Myocyte (in vitro differentiated cells): Measurements from ENCODE around the gene GSAP. TPM values are rescaled to one million over a fixed set of nuclear protein-coding genes. Genes with fewer than 3 reads are reported as not detected.
A peak's percentile ranks its signal among the peaks of the same experiment; 100 is the strongest.

Experiments used
- DNase-seq: peaks from one replicate; pipeline ENCODE4 v3.0.0-alpha.2; 2012; ENCODE audit warnings: low read depth
- total RNA-seq: library from RNA; depleted of rRNA; stranded (reverse); fragments of >200 nt; gene quantifications from 2 replicates; pipeline ENCODE4 v1.2.3, GENCODE V29; 2014

Gene GSAP
- total RNA-seq, 1 donor from 2014 or later, result 12.2 TPM

DNA sequence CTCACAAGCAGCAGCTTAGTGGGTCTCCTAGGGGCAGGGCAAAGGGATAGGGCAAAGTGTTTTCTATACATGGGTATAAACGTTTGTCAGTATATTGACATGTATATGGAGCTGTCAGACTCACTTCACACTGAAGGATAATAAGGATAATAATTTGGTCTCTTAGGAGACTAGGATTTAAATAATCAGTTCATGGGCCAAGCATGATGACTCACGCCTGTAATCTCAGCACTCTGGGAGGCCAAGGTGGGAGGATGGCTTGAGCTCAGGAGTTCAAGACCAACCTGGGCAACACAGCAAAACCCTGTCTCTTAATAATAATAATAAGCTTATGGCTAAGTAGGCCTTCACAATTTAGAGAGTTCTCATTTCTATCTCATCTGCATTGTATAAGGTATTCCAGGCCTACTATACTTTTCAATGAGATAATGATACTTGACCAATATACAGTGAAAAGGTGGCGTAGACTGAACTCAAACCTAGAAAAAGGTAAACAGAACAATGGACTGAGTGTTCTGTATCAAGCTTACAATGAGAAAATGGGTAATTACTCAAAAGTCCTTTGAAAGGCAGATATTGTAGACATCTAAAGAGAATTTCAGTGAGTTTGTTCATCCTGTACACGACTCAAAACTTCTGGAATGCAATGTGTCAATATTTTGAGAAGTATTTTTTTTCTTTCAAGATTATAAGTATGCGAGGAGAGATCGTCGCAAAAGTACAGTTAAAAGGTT, 7.0 kb downstream of the GSAP start:
- DNase-seq, result peak; percentile 37

DNA sequence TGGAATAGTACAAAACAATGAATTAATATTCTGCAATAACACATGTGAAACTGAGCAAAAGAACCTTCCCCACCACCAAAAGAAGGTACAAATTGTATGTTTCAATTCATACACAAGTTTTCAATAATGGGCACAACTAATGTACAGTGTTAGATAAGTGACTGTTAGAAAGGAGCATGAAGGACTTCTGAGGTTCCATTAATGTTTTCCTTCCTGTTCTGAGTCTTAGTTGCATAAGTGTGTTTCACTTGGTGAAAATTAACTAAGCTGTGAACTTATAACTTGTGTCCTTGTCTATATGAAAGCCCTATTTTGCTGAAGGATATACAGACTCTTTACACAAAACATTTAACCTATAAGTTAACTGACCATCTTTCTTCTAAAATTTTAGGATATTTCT, 8.2 kb downstream of the GSAP start:
- no peak for DNase-seq

DNA sequence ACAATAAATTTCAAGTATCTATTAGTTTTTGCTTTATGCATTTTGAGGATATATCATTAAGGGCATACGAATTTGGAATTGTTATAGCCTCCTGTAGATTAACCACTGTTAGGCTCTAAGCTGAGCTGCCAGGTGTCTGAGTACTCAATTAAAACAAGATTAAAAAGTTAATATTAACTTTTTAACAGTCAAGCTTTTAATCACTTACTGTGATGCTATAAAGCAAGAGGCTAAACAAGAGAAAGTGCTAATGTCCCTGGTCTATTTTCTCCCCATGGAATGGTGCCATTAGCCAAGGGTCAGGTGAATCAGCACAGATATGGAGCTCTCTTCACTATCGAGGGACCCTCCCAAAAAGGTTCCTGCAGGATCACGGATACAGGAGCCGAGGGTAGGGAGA, 9.7 kb downstream of the GSAP start:
- DNase-seq, result no peak

DNA sequence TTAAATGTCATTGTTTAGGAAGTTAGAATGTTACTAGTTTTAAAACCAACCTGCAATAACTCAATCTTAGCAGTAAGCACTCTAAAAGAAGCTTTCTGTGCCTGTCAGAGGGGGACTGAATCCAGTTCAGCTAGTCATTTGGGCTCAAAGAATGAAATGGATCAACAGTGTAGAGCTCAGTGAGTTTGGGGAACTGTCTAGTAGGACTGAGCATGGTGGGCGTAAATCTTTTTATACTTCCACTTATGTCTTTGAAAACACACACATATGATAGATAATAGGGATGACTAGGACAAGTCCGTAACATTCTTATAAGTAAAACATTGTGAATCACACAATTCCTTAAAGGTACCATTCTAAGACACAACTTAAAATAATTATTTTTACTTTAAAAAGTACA, 11.5 kb downstream of the GSAP start:
- DNase-seq, result no peak

DNA sequence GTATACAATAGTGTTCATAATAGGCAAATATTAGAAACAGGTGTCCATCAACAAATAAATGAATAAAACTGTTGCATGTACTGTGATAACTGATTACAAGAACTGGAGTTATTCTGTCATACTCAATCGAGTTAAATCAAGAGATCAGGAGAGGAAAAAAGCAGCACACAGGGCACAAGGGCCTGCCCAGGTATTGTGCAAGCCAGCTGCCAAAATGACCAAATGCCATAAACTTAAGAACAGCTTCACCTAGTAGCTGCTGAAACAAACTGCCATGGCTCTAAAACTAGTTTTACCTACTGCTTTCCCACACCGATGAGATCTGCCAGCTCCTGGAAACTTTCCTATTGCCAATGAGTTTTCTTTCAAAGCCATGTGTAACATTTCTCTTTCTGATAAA, 12.2 kb downstream of the GSAP start:
- no peak for DNase-seq

DNA sequence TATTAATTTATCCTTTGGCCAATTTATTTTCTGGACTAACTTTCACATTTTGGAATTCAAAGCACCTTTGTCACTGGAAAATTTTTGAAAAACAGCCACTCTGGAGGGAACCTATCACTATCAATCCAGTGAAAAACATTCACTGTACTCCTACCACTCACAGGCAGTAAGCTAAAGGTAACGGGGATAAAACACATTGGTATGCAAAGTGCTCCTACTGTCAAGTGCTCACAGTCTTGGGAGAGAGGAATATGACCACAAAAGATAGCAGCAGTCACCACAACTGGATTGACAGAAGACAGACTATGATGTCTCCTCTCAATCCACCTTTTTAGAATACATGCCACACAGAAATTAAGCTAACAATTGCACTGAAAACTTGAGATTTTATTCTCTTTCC, 13.3 kb downstream of the GSAP start:
- DNase-seq, result no peak

DNA sequence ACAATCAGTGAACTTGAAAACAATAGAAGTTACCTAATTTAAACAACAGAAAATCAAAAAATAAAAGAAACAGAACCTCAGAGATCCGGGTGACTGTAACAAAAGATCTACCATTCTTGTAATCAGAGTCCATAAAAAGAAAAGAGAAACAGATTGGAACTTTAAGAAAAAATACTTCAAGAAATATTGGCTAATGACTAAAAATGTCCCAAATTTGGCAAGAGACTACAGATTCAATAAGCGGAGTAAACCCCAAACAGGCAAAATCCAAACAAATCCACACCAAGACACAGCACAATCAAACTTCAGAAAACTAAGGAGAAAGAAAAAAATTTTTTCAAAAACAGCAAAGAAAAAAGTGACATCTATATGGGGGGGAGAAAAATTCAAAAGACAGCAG, 15.1 kb downstream of the GSAP start:
- no peak for DNase-seq

DNA sequence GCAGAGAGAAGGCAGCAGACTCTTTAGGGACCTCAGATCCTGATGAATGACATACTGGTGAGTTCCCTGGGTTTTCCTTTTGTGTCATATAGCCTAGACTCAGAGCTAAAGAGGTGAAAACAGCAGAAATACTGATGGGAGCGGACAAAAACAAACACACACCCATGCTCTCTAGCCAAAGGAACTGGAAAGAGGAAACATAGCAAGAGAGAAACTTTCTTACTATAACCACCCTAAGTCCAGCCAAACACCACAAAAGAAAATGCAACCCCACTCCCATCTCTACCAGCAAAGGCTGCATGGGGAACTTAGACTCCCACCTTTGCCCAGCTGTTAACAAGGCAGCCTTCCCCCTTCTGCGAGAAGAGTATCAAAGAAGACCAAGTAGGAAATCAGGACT, 16.3 kb downstream of the GSAP start:
- no peak for DNase-seq

DNA sequence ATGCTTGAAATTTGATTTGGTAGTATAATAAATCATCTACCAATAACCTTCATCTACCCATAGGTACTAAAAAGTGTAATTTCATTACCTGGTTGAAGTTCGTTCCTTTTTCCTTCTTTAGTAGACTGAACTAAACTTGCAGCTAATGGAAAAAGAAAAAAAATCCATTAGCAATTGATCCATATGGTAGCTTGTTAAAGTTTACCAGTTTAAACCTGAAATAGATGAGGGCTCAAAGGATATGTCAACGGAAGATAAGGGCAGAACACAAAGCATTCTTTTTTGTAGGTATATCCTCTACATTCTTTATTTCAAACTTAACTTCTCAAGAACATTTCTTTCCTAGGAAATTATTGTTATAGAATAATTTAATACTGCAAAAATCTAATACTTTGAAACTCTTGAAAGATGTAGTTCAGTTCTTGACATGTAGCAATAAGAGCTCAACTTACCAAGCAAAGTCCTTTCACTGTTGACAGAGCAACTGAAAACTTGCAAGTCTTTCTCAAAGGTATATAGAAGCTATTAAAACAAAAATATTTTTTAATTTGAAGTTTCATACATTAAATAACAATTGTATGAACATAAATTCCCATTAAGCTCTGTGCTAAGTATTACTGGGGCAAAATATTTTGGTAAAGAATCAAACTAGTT, 19.1 kb downstream of the GSAP start:
- no peak for DNase-seq

DNA sequence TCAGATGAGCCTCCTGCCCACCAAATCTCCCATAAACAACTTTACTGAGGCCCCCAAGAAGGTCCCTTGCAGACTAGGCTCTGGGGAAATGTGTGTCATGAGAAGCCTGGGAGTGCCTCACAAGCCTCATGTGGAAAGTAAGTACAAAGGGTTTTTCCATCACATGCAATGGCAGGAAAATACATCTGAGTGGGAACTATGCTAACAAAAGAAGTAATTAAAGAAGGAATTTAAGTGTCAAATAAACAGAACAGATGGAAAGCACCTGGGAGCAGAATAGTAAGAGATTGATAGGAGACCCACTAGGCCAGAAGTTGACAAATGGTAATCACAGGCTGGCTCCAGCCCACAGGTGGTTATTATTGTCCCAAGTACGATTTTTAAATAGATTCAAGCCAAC, 20.5 kb downstream of the GSAP start:
- DNase-seq, result no peak

DNA sequence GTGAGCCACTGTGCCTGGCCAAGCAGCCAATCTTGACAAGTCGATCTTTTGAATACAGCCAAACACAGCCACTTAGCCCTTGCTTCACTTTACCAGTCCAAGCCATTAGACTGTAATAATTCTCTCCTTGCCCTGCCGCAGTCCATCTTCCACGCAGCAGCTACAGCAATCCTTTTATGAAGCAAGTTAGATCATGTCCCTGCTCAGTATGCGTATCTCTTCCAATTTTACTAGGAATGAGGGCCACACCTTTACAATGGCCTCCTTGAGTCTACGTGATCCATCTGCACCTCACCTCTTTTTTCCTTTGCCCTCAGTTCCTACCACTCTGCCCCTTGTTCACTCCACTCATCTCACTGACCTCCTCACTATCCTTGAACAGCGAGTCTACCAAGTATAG, 22.2 kb downstream of the GSAP start:
- DNase-seq, result no peak

DNA sequence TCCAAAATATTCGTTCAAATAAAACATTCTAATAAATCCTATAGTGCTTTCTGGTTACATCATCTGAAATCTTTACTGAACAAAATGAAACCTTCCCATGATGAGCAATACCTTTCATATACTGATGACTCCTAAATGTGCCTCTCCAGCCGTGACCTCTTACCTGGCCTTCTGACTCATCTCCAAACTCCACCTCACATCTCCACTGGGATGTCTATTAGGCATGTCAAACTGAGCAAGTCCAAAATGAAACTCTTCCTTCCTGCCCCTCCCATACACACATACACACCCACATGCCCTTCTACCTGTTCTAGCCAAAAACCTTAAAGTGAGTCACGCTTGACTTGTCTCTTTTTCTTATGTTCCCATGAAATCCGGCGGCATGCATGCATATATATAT, 22.9 kb downstream of the GSAP start:
- DNase-seq, result no peak

DNA sequence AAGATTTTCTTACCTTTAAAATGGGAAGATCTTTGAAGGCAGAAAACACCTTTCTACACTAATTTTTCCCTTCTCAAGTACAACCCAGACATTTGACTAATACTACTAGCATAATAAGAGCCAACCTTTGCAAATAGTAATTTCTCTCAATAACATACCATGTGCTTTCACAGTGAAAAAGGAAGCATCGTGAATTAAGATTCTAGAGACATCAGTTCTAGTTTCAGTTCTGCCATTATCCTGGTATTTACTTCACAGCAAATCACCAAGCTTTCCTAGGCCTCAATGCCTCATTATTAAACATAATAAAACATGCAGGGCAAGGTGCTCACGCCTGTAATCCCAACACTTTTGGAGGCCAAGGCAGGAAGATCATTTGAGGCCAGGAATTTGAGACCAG, 24.9 kb downstream of the GSAP start:
- no peak for DNase-seq

DNA sequence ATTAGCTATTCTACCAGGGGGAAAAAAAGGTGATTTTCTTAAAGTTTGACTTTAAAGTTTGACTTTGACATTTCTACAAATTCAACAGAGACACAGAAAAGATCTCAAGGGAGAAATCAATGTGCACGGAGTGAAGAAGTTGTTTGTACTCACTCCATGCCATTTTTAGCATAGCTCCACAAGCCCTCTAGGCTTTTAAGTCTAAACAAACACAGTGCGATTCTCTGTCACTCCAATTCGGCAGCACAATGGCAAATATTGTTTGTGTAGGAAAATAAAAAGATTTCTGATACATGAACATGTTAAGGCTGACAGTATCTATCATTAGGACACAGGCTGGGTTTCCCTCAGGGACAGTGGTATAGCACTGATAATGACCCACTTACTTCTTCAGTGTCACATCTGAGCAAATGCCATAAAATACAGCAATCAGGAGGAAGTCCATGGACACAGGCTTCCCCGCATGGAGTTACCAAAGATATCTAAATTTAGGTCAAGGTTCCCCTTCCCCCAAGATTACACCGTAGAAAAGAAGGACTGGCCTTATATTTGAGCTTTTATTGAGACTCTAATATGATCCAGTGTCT, 28.0 kb downstream of the GSAP start:
- DNase-seq, result no peak

DNA sequence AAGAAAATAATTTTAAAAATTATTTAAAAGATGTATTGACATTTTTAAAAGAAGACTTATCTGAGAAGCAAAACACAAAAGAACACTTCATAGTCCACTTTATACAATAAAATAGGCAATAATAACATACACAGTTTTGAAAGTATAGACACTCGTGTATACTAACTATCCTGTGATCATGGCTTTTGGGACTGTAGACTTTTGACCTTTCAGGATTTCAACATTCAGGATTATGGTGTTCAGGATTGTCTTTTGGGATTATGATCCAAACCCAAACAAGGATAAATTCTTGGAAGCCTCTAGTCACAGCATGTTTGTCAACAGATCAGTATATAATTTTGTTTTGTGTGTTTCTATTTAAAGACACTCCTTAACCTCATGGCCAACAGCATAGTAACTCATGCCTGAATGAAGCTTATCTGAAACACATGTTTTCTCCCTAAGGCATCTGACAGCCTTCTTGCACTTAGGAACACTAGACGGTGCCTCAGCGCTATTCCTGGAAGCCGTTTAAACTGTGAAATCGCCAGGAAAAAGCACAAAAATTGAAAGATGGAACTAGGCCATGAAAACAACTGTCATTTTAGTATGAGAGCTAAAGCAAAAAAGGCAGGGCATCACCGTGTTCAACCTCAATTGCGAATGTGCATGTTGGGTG, 29.9 kb downstream of the GSAP start:
- no peak for DNase-seq

DNA sequence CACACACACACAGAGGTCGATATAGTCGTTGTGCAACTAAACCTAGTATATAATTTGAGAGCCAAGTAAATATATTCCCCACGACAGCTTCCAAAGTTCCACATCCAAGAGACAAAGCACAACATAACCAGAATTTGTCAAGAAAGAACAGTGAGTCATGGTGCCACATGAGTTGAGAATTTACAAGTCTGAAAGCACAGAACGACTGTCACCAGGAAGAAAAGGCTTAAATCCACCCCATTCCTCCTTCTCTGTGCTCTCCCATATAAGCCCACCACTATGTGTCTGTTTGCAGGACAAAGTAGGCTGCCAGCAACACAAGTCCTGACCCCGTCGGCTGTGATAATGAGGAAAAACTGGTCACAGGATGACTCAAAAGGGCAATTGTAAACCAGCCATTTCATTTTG, 32.8 kb downstream of the GSAP start:
- peak; percentile 42 for DNase-seq

DNA sequence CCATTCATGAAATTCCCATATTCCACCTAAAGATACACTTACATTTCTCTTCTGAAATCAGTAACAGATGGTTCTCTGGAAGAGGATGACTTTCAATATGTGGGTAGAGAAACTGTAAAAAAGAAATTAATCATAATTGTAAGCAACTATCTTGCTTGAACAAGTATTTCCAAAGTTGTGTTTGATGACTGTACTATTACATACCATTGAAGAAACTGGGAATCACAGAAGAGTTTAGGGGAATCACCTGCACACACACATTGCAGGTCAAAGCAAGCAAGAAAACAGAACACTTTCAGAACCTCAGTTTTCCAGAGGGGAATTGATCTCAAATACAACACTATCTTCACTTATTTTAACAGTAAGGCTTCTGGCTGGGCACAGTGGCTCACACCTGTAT, 33.6 kb downstream of the GSAP start:
- DNase-seq, result no peak

DNA sequence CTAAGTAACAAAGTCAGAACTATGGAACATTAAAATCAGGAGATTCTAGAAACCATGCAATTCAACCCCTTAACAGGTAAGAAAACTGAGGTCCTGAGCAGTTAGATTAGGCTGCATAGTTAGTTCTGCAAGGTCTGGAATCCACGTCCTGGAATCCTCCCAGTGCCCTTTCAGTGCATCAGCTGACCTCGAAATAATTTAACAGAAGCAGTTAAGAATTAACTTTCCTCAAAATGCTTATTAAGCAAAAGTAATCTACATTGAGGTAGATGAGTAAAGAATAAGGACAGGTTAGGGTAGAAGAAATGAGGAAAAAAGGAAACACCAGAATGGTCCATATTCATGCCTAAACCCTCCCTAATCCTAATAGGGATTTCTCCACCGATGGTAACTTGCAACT, 37.6 kb downstream of the GSAP start:
- DNase-seq, result no peak

DNA sequence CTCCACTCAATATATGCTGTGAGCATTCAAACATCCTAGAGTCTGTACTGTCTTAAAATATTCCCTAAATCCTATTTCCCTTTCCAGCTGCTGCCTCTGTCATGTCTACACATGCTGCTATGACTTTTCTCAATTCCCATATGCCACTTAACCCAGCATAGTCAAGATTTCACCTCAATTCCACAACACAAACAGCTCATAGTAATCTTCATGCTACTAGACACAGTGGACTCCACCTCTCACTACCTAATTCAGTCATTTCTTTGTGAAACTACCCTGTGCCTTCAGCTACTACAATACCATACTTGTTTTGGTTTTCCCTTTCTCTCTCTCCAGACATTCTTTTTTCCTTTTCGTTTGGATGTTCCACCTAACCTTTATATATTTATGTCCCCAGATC, 45.5 kb downstream of the GSAP start:
- no peak for DNase-seq

DNA sequence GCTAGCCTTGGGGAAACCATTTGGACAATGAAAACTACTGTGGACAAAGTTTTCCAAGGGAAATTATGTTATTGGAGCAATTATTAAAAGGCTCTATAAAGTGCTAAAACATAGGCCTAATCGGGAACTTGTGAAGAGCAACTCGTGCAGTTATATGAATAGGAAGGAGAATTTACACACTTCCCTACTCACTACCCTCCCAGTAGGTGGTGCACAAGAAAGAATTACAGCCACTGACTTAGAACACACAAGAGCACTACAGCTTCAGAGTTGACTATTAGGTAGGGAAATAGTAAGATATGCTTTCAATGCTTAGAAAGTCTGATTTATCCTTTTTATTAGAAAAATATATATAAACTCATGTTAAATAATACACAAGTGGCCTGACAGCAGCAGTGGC, 47.2 kb downstream of the GSAP start:
- DNase-seq, result no peak

DNA sequence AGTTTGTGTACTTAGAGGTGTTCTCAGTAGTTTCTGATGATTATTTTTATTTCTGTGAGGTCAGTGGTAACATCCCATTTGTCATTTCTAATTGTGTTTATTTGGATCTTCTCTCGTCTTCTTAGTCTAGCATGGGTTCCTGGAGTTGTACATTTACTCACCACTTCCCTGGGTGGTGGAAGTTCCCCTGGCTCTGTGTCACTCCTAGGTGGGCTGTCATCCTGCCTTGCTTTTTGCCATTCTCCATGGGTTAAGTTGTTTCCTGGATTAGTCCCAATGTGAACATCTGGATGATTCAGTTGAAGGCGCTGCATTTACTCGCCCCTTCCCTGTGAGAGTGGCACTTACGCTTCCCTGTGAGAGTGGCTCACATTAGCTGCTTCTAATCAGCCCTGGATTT, 48.2 kb downstream of the GSAP start:
- DNase-seq, result no peak

DNA sequence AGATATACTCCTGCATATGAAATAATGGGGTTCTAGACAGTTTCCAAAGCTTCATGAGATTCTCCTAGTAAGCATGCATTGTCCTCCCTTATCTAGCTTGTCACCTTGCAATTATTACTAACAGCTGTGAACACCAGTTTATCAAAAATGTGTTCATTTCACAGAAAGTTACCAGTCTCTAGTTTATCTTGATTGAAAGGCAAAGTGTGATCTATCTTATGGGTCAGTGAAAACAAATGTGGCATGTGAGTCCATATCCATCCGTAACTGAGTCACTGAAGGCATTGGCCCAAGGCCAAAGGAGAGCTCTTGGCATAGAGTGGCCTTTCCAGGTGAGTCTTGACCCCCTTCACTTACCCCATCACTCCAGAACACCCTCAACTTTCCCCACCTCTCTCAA, 53.2 kb downstream of the GSAP start:
- DNase-seq, result no peak
